ENCODE results near the gene VAV2.
"Not testable (repeated sequence)": the region's sequence is repeated elsewhere in the genome, so short reads cannot be mapped to it uniquely, and the experiment has no call there.

Gene VAV2

GRCh38 chr9:133968428-133968827 is 23.7 kb downstream of the VAV2 start:
- DNase-seq: no peak

- DNase-seq: no peak
Observed at GRCh38 chr9:133967024-133967741, 24.9 kb downstream of the VAV2 start.

- DNase-seq: no peak
Observed at GRCh38 chr9:133964463-133964862, 27.7 kb downstream of the VAV2 start.

- DNase-seq: no peak
Observed at GRCh38 chr9:133963166-133963565, 29.0 kb downstream of the VAV2 start.

- no peak for DNase-seq
Observed at GRCh38 chr9:133962341-133962740, 29.8 kb downstream of the VAV2 start.

- no peak for DNase-seq
Observed at GRCh38 chr9:133961226-133962165, 30.6 kb downstream of the VAV2 start.

GRCh38 chr9:133960568-133961129 is 31.5 kb downstream of the VAV2 start:
- no peak for DNase-seq

- no peak for DNase-seq
Observed at GRCh38 chr9:133959966-133960567, 32.1 kb downstream of the VAV2 start.

- DNase-seq: no peak
Observed at GRCh38 chr9:133959171-133959570, 33.0 kb downstream of the VAV2 start.

GRCh38 chr9:133958756-133959155 is 33.4 kb downstream of the VAV2 start:
- no peak for DNase-seq

- not testable (repeated sequence) for DNase-seq
Observed at GRCh38 chr9:133957772-133958171, 34.4 kb downstream of the VAV2 start.

- no peak for DNase-seq
Observed at GRCh38 chr9:133957328-133957727, 34.8 kb downstream of the VAV2 start.

- DNase-seq: no peak
Observed at GRCh38 chr9:133956520-133957076, 35.5 kb downstream of the VAV2 start.

GRCh38 chr9:133955821-133956411 is 36.2 kb downstream of the VAV2 start:
- DNase-seq: no peak

- no peak for DNase-seq
Observed at GRCh38 chr9:133954862-133955529, 37.1 kb downstream of the VAV2 start.

- no peak for DNase-seq
Observed at GRCh38 chr9:133953976-133954709, 38.0 kb downstream of the VAV2 start.

- DNase-seq: no peak
Observed at GRCh38 chr9:133953621-133953975, 38.5 kb downstream of the VAV2 start.

- DNase-seq: no peak
Observed at GRCh38 chr9:133952598-133953550, 39.2 kb downstream of the VAV2 start.

- no peak for DNase-seq
Observed at GRCh38 chr9:133951265-133951664, 40.9 kb downstream of the VAV2 start.

- DNase-seq: no peak
Observed at GRCh38 chr9:133950629-133951111, 41.5 kb downstream of the VAV2 start.

Data from NCI-H146 (cell line).